Ovary (tissue), 3 donors: ENCODE measurements around the gene IL6R.

Source experiments
- CTCF ChIP-seq, 3 donors: fragments of 450-650 bp in 2 of 3; fragments of 200-600 bp in 1 of 3; IDR thresholded peaks; one replicate each; pipeline versions ENCODE4 v1.5.1 to v1.8.0; 2016 to 2022; ENCODE audit warnings: antibody characterized with exemption in 3 of 3, mild to moderate bottlenecking in 1 of 3
- EP300 ChIP-seq: sonication (generic); formaldehyde crosslinking; IDR thresholded peaks from one replicate; pipeline ENCODE4 v1.6.1; 2017; ENCODE audit warnings: antibody characterized with exemption
- POLR2A ChIP-seq: fragments of 450-650 bp; IDR thresholded peaks from one replicate; pipeline ENCODE4 v1.6.1; 2017; ENCODE audit warnings: antibody characterized with exemption, mild to moderate bottlenecking, moderate library complexity
- donor health status: DM: no; HTN: no; CAD: no.

- no peak for TF ChIP-seq CTCF (IDR thresholded peaks at IDR 0.05)
- TF ChIP-seq POLR2A = no peak
- TF ChIP-seq EP300 = no peak
These were observed 13.9 kb downstream of the IL6R start for GRCh38 chr1:154418923-154419619.
